Fibroblast of pulmonary artery (primary cell): Measurements from ENCODE around the gene LAX1.

ENCODE experiments used
- DNase-seq: peaks from one replicate; pipeline ENCODE4 v3.0.0-alpha.2; 2010; ENCODE audit warnings: low read depth
- H3K4me3 ChIP-seq: replicated peaks from 2 replicates; pipeline ENCODE4 v1.5.1; 2011; ENCODE audit warnings: low read depth, mild to moderate bottlenecking, control low read depth, low read length, moderate library complexity
- TF ChIP-seq, protein P1 (sequence below): IDR thresholded peaks from 2 replicates; pipeline ENCODE4 v1.5.1; 2011; ENCODE audit warnings: mild to moderate bottlenecking, control low read depth, low read length, inconsistent platforms; ENCODE audit errors: missing control alignments

Gene LAX1

DNA sequence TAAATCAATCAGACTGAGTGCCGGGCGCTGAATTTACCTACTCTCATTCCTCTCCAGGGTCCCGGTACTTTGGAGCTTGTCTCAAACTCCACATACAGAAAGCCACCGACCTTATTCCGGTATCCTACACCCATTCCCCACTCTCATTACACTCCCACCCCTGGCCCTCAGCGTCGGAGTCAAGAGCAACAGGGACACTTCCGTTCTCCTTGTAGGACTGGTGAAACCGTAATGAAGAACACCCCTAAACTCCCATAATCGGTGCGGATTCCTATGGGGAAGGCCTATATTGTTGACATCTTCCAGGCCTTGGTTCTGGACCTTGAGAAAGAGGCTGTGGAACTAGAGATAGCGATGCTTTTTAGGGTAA is 31.2 kb downstream of the LAX1 start:
- TF ChIP-seq, protein P1, sequence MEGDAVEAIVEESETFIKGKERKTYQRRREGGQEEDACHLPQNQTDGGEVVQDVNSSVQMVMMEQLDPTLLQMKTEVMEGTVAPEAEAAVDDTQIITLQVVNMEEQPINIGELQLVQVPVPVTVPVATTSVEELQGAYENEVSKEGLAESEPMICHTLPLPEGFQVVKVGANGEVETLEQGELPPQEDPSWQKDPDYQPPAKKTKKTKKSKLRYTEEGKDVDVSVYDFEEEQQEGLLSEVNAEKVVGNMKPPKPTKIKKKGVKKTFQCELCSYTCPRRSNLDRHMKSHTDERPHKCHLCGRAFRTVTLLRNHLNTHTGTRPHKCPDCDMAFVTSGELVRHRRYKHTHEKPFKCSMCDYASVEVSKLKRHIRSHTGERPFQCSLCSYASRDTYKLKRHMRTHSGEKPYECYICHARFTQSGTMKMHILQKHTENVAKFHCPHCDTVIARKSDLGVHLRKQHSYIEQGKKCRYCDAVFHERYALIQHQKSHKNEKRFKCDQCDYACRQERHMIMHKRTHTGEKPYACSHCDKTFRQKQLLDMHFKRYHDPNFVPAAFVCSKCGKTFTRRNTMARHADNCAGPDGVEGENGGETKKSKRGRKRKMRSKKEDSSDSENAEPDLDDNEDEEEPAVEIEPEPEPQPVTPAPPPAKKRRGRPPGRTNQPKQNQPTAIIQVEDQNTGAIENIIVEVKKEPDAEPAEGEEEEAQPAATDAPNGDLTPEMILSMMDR: no peak
- DNase-seq: peak; percentile 33
- peak overlapping the region; percentile 79 for H3K4me3 ChIP-seq

- H3K4me3 ChIP-seq: peak overlapping the region; percentile 79
- TF ChIP-seq, protein P1: no peak
These were observed 32.2 kb downstream of the LAX1 start for GRCh38 chr1:203797216-203797615.

GRCh38 chr1:203797948-203798655 is 33.1 kb downstream of the LAX1 start:
- H3K4me3 ChIP-seq: no peak overlapping the region
- DNase-seq: no peak
- TF ChIP-seq, protein P1: no peak

More at GRCh38 chr1:203797216-203797615, 32.2 kb downstream of the LAX1 start:
- no peak for DNase-seq

- DNase-seq: no peak
- TF ChIP-seq, protein P1: no peak
- H3K4me3 ChIP-seq: no peak overlapping the region
These were observed 34.2 kb downstream of the LAX1 start for GRCh38 chr1:203799157-203799556.

GRCh38 chr1:203799971-203800370 is 35.0 kb downstream of the LAX1 start:
- TF ChIP-seq, protein P1: no peak
- DNase-seq: no peak
- no peak overlapping the region for H3K4me3 ChIP-seq

GRCh38 chr1:203805689-203806088 is 40.7 kb downstream of the LAX1 start:
- TF ChIP-seq, protein P1: no peak
- no peak overlapping the region for H3K4me3 ChIP-seq
- DNase-seq: no peak

DNA sequence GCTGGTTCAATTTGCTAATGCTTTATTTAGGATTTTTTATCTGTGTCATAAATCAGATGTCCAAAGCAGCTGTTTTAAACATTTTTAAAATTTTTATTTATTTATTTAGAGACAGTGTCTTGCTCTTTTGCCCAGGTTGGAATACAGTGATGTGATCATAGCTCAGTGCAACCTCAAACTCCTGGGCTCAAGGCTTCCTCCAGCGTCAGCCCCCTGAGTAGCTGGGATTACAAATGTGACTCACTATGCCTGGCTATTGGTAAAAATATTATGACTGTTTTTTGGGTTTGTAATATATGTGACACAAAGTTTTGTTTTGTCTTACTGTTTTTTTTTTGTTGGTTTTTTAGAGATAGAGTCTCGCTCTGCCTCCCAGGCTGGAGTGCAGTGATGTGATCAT is 42.2 kb downstream of the LAX1 start:
- TF ChIP-seq, protein P1: no peak
- DNase-seq: peak; percentile 27
- H3K4me3 ChIP-seq: no peak overlapping the region
